Adrenal gland (tissue), 12 donors: Measurements from ENCODE around the gene PXDN. TPM values are rescaled to one million over a fixed set of nuclear protein-coding genes. Genes with fewer than 3 reads are reported as not detected.

Experiments
- DNase-seq, 7 donors: peaks; one replicate each; pipeline ENCODE4 v3.0.0-alpha.2; 2019 to 2020
- H3K27ac ChIP-seq, 5 donors: fragments of 200-600 bp; sonication (generic) in 4 of 5; 1 replicate in 3 of 5; 2 replicates in 2 of 5; pipeline versions ENCODE4 v1.5.1 to v1.8.0; 2016 to 2020; ENCODE audit warnings: mild to moderate bottlenecking in 1 of 5
- H3K27me3 ChIP-seq: fragments of 200-600 bp; 2 replicates; pipeline ENCODE4 v1.8.0; 2021
- H3K36me3 ChIP-seq, 2 donors: fragments of 200-600 bp; replicated peaks in 1 of 2; 1 replicate in 1 of 2; 2 replicates in 1 of 2; pipeline versions ENCODE4 v1.5.1 to v1.8.0; 2018 to 2022
- H3K4me1 ChIP-seq, 2 donors: fragments of 200-600 bp; replicated peaks in 1 of 2; 1 replicate in 1 of 2; 2 replicates in 1 of 2; pipeline versions ENCODE4 v1.5.1 to v1.8.0; 2018 to 2021
- H3K4me3 ChIP-seq, 4 donors: fragments of 200-600 bp; sonication (generic) in 3 of 4; one replicate each; pipeline ENCODE4 v1.5.1; 2016 to 2018
- H3K9me3 ChIP-seq, 3 donors: fragments of 200-600 bp; sonication (generic) in 1 of 3; replicated peaks in 1 of 3; 1 replicate in 2 of 3; 2 replicates in 1 of 3; pipeline versions ENCODE4 v1.5.1 to v1.8.0; 2016 to 2021
- POLR2A ChIP-seq, 2 donors: fragments of 450-650 bp; IDR thresholded peaks; one replicate each; pipeline ENCODE4 v1.6.1; 2017; ENCODE audit warnings: antibody characterized with exemption in 2 of 2, mild to moderate bottlenecking in 2 of 2, moderate library complexity in 1 of 2
- WGBS, 4 donors: extraction: QIAGEN DNeasy Blood & Tissue Kit in 2 of 4; methylation state at CpG; one replicate each; pipeline versions ENCODE4 v1.1.5 to v1.1.7; 2013 to 2017; 5-methylcytosine and 5-hydroxymethylcytosine counted together
- intact Hi-C, 2 donors: fragments of 100-400 bp; cut with DNase I; formaldehyde crosslinking; loops; one replicate each; pipeline versions ENCODE4 v1.14.1 to v1.15.0; 2022 to 2023
- polyA plus RNA-seq, 3 donors: library from polyadenylated mRNA; stranded (reverse); fragments of 200-250 nt in 2 of 3; fragments of 350-450 nt in 1 of 3; fragmentation: Illumina TruSeq in 1 of 3; extraction: RNeasy Lipid Tissue Mini Kit (QIAGEN cat#74804) in 1 of 3; gene quantifications; one replicate each; pipeline ENCODE4 v1.2.3, GENCODE V29; 2013 to 2014
- total RNA-seq, 9 donors: library from RNA; depleted of rRNA in 4 of 9; stranded (reverse); fragments of >200 nt in 4 of 9; fragments of 120-200 nt in 1 of 9; fragmentation: NEBNext Ultra II Directional in 1 of 9; extraction: Animal tissue kit (Norgen Biotek cat#: 25700) in 1 of 9; gene quantifications; one replicate each; pipeline versions ENCODE4 v1.1.0 to v1.2.4, GENCODE V29; 2013 to 2023
- TF ChIP-seq, protein P1 (sequence below), 6 experiments: fragments of 450-650 bp in 4 of 6; fragments of 200-600 bp in 2 of 6; sonication (generic) in 1 of 6; IDR thresholded peaks; 1 replicate in 5 of 6; 2 replicates in 1 of 6; pipeline versions ENCODE4 v1.5.1 to v1.8.0; 2016 to 2021; ENCODE audit warnings: antibody characterized with exemption in 6 of 6, mild to moderate bottlenecking in 2 of 6, moderate library complexity in 1 of 6
- donor health status: healthy with polysubstance abuse.
- donor health status: Bipolar disorder and iron deficiency.
- donor health status: DM: yes; HTN: yes; CAD: no.
- donor health status: DM: no; HTN: no; CAD: no.
- donor health status: DM: no; HTN: no; CAD: no.
- donor health status: DM: yes; HTN: yes; CAD: no.

Gene PXDN
- total and polyA plus RNA-seq, 12 donors, result 8.5 to 39.5 (median 22.1) TPM

GRCh38 chr2:1744151-1744445 is 217 bp downstream of the PXDN start:
- H3K36me3 ChIP-seq, result no peaks in the 10 kb centered on the region
- no peaks in the 10 kb centered on the region for H3K4me1 ChIP-seq
- peak overlapping the region in 1 of 4 donors; percentile 61 for H3K4me3 ChIP-seq
- H3K9me3 ChIP-seq, result no peaks in the 10 kb centered on the region
- peak in 2 of 7 donors; percentile 17 to 49 for DNase-seq
- TF ChIP-seq, protein P1, sequence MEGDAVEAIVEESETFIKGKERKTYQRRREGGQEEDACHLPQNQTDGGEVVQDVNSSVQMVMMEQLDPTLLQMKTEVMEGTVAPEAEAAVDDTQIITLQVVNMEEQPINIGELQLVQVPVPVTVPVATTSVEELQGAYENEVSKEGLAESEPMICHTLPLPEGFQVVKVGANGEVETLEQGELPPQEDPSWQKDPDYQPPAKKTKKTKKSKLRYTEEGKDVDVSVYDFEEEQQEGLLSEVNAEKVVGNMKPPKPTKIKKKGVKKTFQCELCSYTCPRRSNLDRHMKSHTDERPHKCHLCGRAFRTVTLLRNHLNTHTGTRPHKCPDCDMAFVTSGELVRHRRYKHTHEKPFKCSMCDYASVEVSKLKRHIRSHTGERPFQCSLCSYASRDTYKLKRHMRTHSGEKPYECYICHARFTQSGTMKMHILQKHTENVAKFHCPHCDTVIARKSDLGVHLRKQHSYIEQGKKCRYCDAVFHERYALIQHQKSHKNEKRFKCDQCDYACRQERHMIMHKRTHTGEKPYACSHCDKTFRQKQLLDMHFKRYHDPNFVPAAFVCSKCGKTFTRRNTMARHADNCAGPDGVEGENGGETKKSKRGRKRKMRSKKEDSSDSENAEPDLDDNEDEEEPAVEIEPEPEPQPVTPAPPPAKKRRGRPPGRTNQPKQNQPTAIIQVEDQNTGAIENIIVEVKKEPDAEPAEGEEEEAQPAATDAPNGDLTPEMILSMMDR (IDR thresholded peaks at IDR 0.05), result no peak
- peak in 1 of 2 donors; percentile 12 for TF ChIP-seq POLR2A (IDR thresholded peaks at IDR 0.05)
- H3K27me3 ChIP-seq, result no peaks in the 10 kb centered on the region
- H3K27ac ChIP-seq, result peak overlapping the region in 3 of 5 donors; percentile 32 to 90 (median 66)
- intact Hi-C loops, result loop anchor here in 1 of 2 donors (10.0 kb wide), 1 partner anchor 149 kb away; no protein-coding TSS in a partner anchor
- 1% methylated on average over 29 to 33 of the region's 33 CpGs; no CpG with 5 or more reads in 2 of the 4 donors for WGBS, 4 donors

DNA sequence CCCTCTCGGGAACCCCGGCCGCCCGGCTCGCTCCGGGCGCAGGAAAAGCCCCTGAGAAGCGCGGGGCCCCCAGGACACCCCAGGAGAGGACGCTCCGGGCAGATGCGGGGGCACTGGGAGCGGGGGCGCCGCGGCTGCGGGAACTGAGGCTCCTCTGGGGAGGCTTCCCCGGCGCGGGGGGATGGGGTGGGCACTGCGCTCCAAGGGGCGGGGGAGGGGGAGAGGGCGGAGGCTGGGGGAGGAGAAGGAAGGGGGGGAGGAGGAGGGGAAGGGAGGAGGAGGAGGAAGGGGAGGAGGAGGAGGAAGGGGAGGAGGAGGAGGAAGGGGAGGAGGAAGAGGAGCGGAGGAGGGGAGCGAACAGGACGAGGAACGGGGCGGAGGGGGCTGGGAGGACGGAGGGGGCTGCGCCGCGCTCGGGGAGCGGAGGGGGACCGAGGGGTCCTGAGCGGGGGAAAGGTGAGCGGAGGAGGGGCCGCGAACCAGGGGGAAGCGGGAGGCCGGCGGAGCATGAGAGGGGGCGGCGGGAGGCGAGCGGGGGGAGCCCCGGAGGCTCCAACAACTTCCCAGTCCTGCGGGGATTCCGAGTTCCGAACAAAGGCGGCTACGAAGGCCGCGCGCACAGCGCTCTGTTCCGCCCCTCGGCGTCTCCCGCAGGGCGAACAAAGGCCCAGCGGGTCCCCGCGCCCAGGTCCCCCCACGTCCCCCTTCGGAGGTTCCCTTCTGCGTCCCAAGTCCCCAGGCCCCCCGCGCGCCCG is 742 bp downstream of the PXDN start:
- peak in 2 of 7 donors; percentile 22 to 42 for DNase-seq
- TF ChIP-seq, protein P1 (IDR thresholded peaks at IDR 0.05), result no peak
- TF ChIP-seq POLR2A (IDR thresholded peaks at IDR 0.05), result no peak
- Histone ChIP-seq H3K4me3 (peak overlapping the region in 1 of 4 donors; percentile 61), H3K4me1 (no peaks in the 10 kb centered on the region), H3K27ac (peak overlapping the region in 4 of 5 donors; percentile 32 to 90 (median 64)), H3K36me3 (no peaks in the 10 kb centered on the region), H3K27me3 (no peaks in the 10 kb centered on the region), H3K9me3 (no peaks in the 10 kb centered on the region)
- intact Hi-C loops, result loop anchor here in 1 of 2 donors (10.0 kb wide), 1 partner anchor 149 kb away; no protein-coding TSS in a partner anchor
- 0 to 2% (median 1%) methylated on average over 7 to 69 of the region's 71 CpGs for WGBS, 4 donors

DNA sequence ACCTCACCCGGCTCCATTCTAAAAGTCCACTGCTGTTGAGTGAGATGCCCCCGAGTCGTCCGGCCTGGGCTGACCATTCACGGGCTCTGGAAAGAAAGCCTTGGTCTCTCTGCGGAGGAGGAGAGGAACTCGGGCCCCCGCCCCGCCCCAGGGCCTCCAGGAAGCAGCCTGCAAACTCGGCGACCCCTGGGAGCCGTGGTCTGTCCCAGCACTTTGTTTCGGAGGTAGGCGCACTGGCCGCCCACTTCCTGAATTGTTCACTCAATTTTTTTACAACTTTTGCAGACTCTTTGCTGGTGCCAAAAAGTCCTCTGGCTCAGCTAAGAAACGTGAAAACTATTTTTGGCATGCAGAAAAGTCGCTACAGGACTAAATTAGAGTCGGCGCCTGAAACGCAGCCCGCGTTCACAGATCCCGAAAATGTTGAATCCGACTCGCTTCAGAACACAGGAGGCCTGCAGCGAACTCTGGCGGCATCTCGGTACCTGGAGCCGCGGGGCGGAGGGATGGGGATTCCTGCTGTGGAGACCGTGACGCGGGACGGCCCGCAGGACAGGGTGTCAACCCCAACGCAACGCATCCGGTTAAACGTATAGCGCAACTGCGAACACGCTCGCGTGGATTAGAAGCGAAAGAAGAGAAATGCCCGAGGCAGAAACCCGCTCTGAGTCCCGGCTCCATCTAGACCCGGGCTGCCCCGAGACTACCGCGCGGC is 1.5 kb downstream of the PXDN start:
- 2 to 5% (median 4%) methylated on average over 41 to 54 of the region's 54 CpGs for WGBS, 4 donors
- Histone ChIP-seq H3K36me3 (no peaks in the 10 kb centered on the region), H3K4me1 (no peaks in the 10 kb centered on the region), H3K9me3 (no peaks in the 10 kb centered on the region), H3K27me3 (no peaks in the 10 kb centered on the region), H3K4me3 (peak overlapping the region in 1 of 4 donors; percentile 61), H3K27ac (peak overlapping the region in 4 of 5 donors; percentile 32 to 90 (median 64))
- intact Hi-C loops, result loop anchor here in 1 of 2 donors (10.0 kb wide), 1 partner anchor 148 kb away; no protein-coding TSS in a partner anchor
- peak in 5 of 7 donors; percentile 25 to 72 (median 44) for DNase-seq
- TF ChIP-seq POLR2A (IDR thresholded peaks at IDR 0.05), result no peak
- TF ChIP-seq, protein P1 (IDR thresholded peaks at IDR 0.05), result peak in 2 of 6 experiments; percentile 17 to 18

DNA sequence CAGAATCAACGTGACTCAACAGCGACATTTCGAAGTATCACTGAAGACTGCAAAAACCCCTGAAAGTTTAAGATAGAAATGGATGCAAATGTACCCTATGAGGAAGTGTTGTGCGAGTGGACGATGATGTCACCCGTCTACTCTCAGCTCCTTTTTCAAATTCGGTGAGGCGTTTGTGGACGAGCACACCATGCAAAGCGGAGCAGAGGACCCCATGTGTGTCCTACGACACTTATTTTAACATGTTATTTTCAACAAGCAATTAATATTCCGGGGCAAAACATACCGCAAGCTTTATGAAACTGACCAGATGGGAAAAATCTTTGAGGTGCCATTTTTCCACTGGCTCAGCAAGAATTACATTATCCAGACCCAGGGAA is 2.0 kb downstream of the PXDN start:
- H3K4me1 ChIP-seq, result no peaks in the 10 kb centered on the region
- TF ChIP-seq POLR2A (IDR thresholded peaks at IDR 0.05), result no peak
- TF ChIP-seq, protein P1 (IDR thresholded peaks at IDR 0.05), result no peak
- intact Hi-C loops, result loop anchor here in 1 of 2 donors (10.0 kb wide), 1 partner anchor 147 kb away; no protein-coding TSS in a partner anchor
- peak overlapping the region in 3 of 5 donors; percentile 11 to 90 (median 84) for H3K27ac ChIP-seq
- no peaks in the 10 kb centered on the region for H3K9me3 ChIP-seq
- DNase-seq, result peak in 1 of 7 donors; percentile 31
- no peaks in the 10 kb centered on the region for H3K36me3 ChIP-seq
- WGBS, 4 donors, result 71 to 73% (median 72%) methylated on average over 13 of the region's 13 CpGs
- peak overlapping the region in 1 of 4 donors; percentile 61 for H3K4me3 ChIP-seq
- no peaks in the 10 kb centered on the region for H3K27me3 ChIP-seq
